ENCODE measurements around the gene AQP3.
"Not testable (repeated sequence)": the region's sequence is repeated elsewhere in the genome, so short reads cannot be mapped to it uniquely, and the experiment has no call there.

Gene AQP3

GRCh38 chr9:33408087-33408486 is 39.3 kb downstream of the AQP3 start:
- no peak for DNase-seq

DNA sequence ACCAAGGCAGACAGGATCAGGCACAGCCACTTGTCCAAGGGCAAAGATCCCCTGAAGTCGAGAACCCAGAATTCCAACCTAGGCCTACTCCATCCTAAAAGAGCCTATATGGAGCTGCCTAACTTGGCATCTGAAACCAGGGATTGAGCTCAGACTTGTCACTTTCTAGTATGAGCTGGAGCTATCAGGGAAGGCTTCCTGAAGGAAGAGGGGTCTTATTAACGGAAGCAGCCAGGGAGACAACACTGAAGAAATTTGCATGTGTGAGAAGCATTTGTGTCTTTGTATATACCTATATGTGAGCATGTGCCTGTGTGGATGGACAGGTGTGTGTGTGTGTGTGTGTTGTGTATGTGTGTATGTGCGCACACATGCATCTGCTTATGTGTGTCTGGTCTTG is 40.3 kb downstream of the AQP3 start:
- DNase-seq, result no peak

- DNase-seq, result no peak
Observed at GRCh38 chr9:33404788-33405362, 42.5 kb downstream of the AQP3 start.

DNA sequence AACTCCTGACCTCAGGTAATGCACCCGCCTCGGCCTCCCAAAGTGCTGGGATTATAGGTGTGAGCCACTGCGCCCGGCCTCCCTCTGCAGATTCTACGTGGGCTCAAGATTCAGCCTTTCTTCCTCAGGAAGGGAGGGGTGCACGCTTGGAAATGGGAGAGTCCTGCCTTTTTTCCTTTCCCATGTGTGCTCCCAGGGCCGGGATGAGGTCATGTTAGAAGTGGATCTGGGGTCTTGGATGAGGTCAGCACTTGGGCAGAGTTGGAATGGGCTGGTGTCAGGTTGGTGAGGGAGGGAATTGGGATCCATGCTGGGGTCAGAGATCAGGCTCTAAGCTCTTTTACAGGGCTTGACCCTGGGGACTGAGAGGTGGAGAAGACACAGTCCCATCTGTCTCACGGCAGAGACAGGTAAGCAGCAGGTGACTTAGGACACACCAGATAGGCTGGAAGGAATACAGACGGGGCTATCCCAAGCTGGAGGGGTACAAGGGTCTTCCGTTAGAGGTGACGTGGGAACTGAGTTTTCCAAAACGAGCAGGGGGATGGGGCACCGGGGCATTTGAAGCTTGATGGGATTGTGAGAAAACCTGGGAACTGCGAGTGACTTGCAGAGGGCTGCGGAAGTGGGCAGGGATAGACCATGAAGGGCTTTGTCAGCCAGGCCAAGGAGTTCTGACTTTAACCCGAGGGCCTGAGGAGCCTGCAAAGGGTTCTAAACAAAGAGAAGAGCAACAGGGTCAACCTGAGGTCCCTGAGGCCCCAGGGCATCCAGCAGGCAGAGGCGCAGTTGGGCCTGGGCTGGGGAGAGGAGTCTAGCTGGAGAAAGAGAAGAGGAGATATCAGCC is 43.2 kb downstream of the AQP3 start:
- no peak for DNase-seq

DNA sequence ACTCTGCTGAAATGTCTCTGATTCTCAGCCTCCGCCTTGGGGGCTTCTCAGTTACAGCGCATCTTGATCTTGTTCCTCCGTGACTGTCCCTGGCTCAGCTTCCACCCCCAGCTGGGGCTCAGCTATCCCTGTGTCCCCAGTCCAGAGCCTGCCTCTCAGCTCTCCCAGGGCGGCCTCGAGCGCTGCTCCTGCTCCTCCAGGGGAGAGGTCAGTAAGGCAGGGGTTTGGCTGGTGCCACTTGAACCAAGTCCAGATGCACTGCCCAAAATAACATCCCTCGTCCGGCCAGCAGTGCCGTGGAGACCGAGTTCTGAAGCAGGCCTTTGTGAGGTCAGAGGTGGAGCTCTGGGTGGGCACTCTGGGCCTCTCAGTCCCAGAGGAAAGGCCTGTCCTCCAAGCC is 45.0 kb downstream of the AQP3 start, which contains the start of gene AQP7:
TSS of gene AQP7 (minus strand) at position 198 of the 400 bp plus-strand sequence. CDS start 1,306 bp downstream, outside the sequence.
- not testable (repeated sequence) for DNase-seq

DNA sequence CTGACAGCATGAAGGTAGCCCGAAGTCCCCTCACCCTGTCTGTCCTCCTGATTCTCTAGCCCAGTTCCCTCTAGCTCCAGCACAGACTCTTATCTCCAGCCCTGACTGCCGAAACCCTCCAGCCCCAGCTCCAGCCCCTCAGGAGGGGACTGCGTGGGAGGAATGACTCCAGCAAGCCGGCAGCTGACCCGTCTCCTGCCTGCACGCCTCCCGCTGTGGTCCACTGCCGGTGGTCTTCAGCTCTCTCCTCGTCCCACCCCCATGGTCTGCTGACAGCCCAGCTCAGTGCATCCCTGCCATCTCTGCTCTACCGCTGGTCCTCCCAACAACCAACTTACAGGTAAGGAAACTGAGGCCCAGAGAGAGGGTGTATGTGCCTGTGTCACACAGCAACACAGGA is 45.6 kb downstream of the AQP3 start:
- not testable (repeated sequence) for DNase-seq

- DNase-seq, result not testable (repeated sequence)
Observed at GRCh38 chr9:33399047-33399446, 48.3 kb downstream of the AQP3 start.

DNA sequence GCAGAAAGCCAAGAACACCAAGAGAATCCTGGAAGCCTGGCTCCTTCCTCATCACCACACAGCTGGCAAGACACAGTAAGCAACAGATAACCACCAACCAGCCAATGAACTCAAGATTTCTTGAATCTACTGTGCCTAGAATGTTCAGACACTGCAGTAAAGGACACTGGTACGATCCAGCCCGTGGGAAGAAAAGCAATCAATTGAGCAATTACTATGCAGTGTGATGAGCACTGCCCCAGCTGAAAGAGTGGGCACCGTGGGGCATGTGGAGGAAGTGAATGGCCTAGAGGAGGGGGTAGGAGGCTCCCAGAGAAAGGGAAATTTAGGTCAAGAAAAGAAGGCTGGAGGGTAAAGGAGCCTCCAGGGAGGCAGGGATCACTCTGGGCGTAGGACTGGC is 49.6 kb downstream of the AQP3 start:
- not testable (repeated sequence) for DNase-seq

DNA sequence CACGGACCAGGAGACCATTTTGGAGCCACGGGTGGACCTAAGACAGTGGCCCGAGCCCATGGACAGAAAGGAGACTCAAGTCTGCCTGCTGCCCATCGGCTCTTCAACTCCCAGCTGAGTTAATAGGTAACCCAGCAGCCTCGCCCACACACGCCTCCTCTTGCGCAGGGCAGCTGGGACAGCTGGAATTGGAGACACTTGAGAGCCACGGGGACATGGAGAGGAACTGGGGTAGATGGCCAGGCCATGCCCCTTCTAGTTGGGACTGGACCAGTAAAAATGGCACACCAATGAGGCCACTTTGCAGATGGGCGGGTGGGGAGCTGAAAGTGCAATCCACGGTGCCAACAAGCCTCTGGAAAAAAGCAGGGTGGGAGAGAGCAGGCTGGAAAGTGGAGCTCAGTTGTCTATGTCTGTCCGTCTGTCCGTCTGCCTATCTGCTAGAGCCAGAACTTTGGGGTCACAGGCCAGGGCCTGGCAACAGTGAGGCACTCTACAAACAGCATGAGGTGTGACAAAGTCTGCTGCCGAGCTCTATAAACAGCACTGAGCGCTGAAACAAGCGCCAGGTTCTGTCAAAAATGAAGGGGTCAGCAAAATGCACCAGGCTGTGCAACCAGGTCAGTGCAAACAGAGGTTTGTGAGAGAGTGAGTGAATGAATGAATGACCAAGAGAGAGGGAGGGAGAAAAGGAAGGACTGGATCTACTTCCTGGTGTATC is 52.1 kb downstream of the AQP3 start:
- not testable (repeated sequence) for DNase-seq

DNA sequence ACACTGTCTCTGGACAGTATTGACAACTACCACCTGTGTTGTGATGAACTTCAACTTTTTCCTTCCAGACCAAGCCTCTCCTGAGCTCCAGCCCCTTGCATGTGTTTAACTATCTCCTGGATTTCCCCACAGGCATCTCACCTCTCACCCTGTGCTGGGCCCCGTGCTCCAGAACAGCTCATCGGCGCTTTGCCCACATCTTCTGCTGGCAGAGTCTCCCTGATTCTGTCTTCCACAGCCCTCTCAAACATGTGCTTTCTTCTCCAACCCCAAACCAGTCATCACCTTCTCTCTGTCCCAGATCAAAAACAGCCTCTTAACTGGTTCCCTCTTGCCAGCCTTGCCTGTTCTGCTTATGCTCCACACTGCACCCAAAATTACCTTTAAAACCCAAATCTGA is 53.4 kb downstream of the AQP3 start:
- not testable (repeated sequence) for DNase-seq

- DNase-seq, result no peak
Observed at GRCh38 chr9:33393581-33393980, 53.8 kb downstream of the AQP3 start.

- not testable (repeated sequence) for DNase-seq
Observed at GRCh38 chr9:33392591-33393021, 54.8 kb downstream of the AQP3 start.
